ENCODE measurements around the gene IDI1. TPM values are rescaled to one million over a fixed set of nuclear protein-coding genes. Genes with fewer than 3 reads are reported as not detected.

IDI1 gene
- total and polyA plus RNA-seq, 2 of the 4 experiments (the other 2 are of a cell fraction) = 27.3 to 27.4 TPM

- no peak overlapping the region for H3K14ac ChIP-seq (replicated peaks; ENCODE audit: low read depth, low read length)
- WGBS, 2 experiments (ENCODE audit: extremely low coverage in 2 of 2, insufficient read length in 1 of 2) = 91% methylated on average over 3 of the region's 9 CpGs; no CpG with 5 or more reads in 1 of the 2 experiments
- H4K5ac ChIP-seq (ENCODE audit: low read depth, low read length) = no peak overlapping the region
- BruUV-seq (replicated peaks) = no TSS peak
- DNase-seq = no peak
- no peak overlapping the region for H3K23ac ChIP-seq (ENCODE audit: low read depth, low read length)
- H3K27me3 ChIP-seq (ENCODE audit: control insufficient read depth, insufficient read depth, low read length) = no peaks in the 10 kb centered on the region
- H4K20me1 ChIP-seq (ENCODE audit: insufficient read depth, low read length) = peaks cover 26% of the 10 kb centered on the region
- POLR2A ChIA-PET (ENCODE audit: unreplicated experiment) = no interaction called here
- H3K79me1 ChIP-seq (ENCODE audit: low read depth in 1 of 2, low read length in 2 of 2) = peaks cover 29 to 43% of the 10 kb centered on the region in 2 experiments
- dilution Hi-C loops (cut with HindIII; ENCODE audit: low sequenced_read_pairs, unreplicated experiment) (no loop called here), in situ Hi-C loops (cut with MboI; ENCODE audit: low sequenced_read_pairs) (no loop called here), intact Hi-C loops (cut with micrococcal nuclease) (no loop called here)
- no peak overlapping the region for H2AK5ac ChIP-seq (ENCODE audit: low read depth, low read length)
- peaks cover 65% of the 10 kb centered on the region for H3K36me3 ChIP-seq (ENCODE audit: control insufficient read depth, insufficient read depth, low read length)
- H3K56ac ChIP-seq (ENCODE audit: extremely low read depth, insufficient read depth, low read length) = no peak overlapping the region
- CTCF ChIA-PET = no interaction called here
- H2BK5ac ChIP-seq (ENCODE audit: low read depth, low read length, poor library complexity, severe bottlenecking) = no peak overlapping the region
- 0 out of 2 replicates have a peak, but pooled peaks cover 2% of the 10 kb centered on the region for H3K9me3 ChIP-seq (ENCODE audit: control insufficient read depth, insufficient read depth, low read length)
- H3K9ac ChIP-seq (ENCODE audit: low read depth, low read length) = no peak overlapping the region
- H3K4me2 ChIP-seq (ENCODE audit: low read depth, low read length) = no peak overlapping the region
- no peaks in the 10 kb centered on the region for H3K4me1 ChIP-seq (ENCODE audit: control insufficient read depth, insufficient read depth, low read length)
- H3K9me1 ChIP-seq (ENCODE audit: insufficient read depth, low read length) = peaks cover 8% of the 10 kb centered on the region; the same call in 1 of the 2 replicates
- no peak overlapping the region for H2BK15ac ChIP-seq (ENCODE audit: low read depth, low read length)
- H3K4ac ChIP-seq (ENCODE audit: low read depth, low read length) = no peak overlapping the region
- no peak overlapping the region for H4K91ac ChIP-seq (ENCODE audit: insufficient read depth, low read depth, low read length)
- no peak overlapping the region for H3K4me3 ChIP-seq (ENCODE audit: insufficient read depth, low read depth, low read length)
- H4K8ac ChIP-seq (ENCODE audit: low read depth in 2 of 2, low read length in 2 of 2) = no peak overlapping the region
- no peak overlapping the region for H3K18ac ChIP-seq (ENCODE audit: low read depth, low read length)
- no peak overlapping the region for H2BK20ac ChIP-seq (ENCODE audit: low read depth, low read length)
- H3K27ac ChIP-seq (ENCODE audit: insufficient read depth, low read length) = no peak overlapping the region
- ATAC-seq (ENCODE audit: low read depth) = no peak
- no peak overlapping the region for H2AFZ ChIP-seq (replicated peaks; ENCODE audit: low read length, poor library complexity)
- H2AK9ac ChIP-seq (replicated peaks; ENCODE audit: low read depth, low read length, poor library complexity) = no peak overlapping the region
- H2BK120ac ChIP-seq (ENCODE audit: low read depth, low read length) = no peak overlapping the region
- TF ChIP-seq RAD21 (IDR thresholded peaks at IDR 0.05; ENCODE audit: low read length) (no peak), RCOR1 (IDR thresholded peaks at IDR 0.05; ENCODE audit: insufficient replicate concordance, low read length) (no peak), ELK1 (IDR thresholded peaks at IDR 0.05; ENCODE audit: borderline replicate concordance, low read depth, low read length) (no peak), FOS (IDR thresholded peaks at IDR 0.05; ENCODE audit: low read depth, low read length) (no peak), CTCF (conservative IDR thresholded peaks at IDR 0.05; ENCODE audit: low read depth, low read length) (no peak), NFE2L2 (IDR thresholded peaks at IDR 0.05; ENCODE audit: low read depth, low read length) (no peak), USF2 (IDR thresholded peaks at IDR 0.05; ENCODE audit: low read depth, low read length) (no peak), MXI1 (IDR thresholded peaks at IDR 0.05; ENCODE audit: borderline replicate concordance, low read depth, low read length) (no peak), SMC3 (IDR thresholded peaks at IDR 0.05; ENCODE audit: low read depth, low read length) (no peak), RFX5 (IDR thresholded peaks at IDR 0.05; ENCODE audit: low read depth, low read length) (no peak), MAZ (IDR thresholded peaks at IDR 0.05; ENCODE audit: borderline replicate concordance, low read depth, low read length) (no peak)
These were observed 42.3 kb downstream of the IDI1 start for GRCh38 chr10:1006573-1006972.
